Measurements from ENCODE around the gene NAV2. TPM values are rescaled to one million over a fixed set of nuclear protein-coding genes. Genes with fewer than 3 reads are reported as not detected.

The NAV2 gene
- total RNA-seq, 1 donor from 2014 or later, result 0.39 TPM

GRCh38 chr11:19788435-19788834 is 75.8 kb downstream of the NAV2 start:
- intact Hi-C loops (cut with micrococcal nuclease), result no loop called here
- no peak for DNase-seq (ENCODE audit: low spot score)
- no peaks in the 10 kb centered on the region for H3K36me3 Mint-ChIP-seq (ENCODE audit: low read depth)
- no peaks in the 10 kb centered on the region for H3K9me3 Mint-ChIP-seq
- H3K4me3 Mint-ChIP-seq (ENCODE audit: low read depth), result no peak overlapping the region
- no peak overlapping the region for H3K27ac Mint-ChIP-seq
- no peaks in the 10 kb centered on the region for H3K4me1 Mint-ChIP-seq (ENCODE audit: low read depth)
- H3K27me3 Mint-ChIP-seq (ENCODE audit: low read depth), result peaks cover 3% of the 10 kb centered on the region

- Mint-ChIP-seq H3K4me1 (ENCODE audit: low read depth) (no peaks in the 10 kb centered on the region), H3K9me3 (no peaks in the 10 kb centered on the region), H3K27me3 (ENCODE audit: low read depth) (peaks cover 3% of the 10 kb centered on the region), H3K4me3 (ENCODE audit: low read depth) (no peak overlapping the region), H3K27ac (no peak overlapping the region), H3K36me3 (ENCODE audit: low read depth) (no peaks in the 10 kb centered on the region)
- intact Hi-C loops (cut with micrococcal nuclease), result no loop called here
- DNase-seq (ENCODE audit: low spot score), result no peak
Observed at GRCh38 chr11:19789245-19789644, 76.6 kb downstream of the NAV2 start.

- no peak overlapping the region for H3K4me3 Mint-ChIP-seq (ENCODE audit: low read depth)
- intact Hi-C loops (cut with micrococcal nuclease), result no loop called here
- peaks cover 3% of the 10 kb centered on the region for H3K27me3 Mint-ChIP-seq (ENCODE audit: low read depth)
- H3K9me3 Mint-ChIP-seq, result no peaks in the 10 kb centered on the region
- no peaks in the 10 kb centered on the region for H3K4me1 Mint-ChIP-seq (ENCODE audit: low read depth)
- no peak for DNase-seq (ENCODE audit: low spot score)
- H3K27ac Mint-ChIP-seq, result no peak overlapping the region
- no peaks in the 10 kb centered on the region for H3K36me3 Mint-ChIP-seq (ENCODE audit: low read depth)
Observed at GRCh38 chr11:19789835-19790710, 77.4 kb downstream of the NAV2 start.

- Mint-ChIP-seq H3K9me3 (no peaks in the 10 kb centered on the region), H3K4me3 (ENCODE audit: low read depth) (no peak overlapping the region), H3K27ac (no peak overlapping the region), H3K27me3 (ENCODE audit: low read depth) (peaks cover 3% of the 10 kb centered on the region), H3K36me3 (ENCODE audit: low read depth) (no peaks in the 10 kb centered on the region), H3K4me1 (ENCODE audit: low read depth) (no peaks in the 10 kb centered on the region)
- no peak for DNase-seq (ENCODE audit: low spot score)
- intact Hi-C loops (cut with micrococcal nuclease), result no loop called here
Observed at GRCh38 chr11:19790831-19791552, 78.4 kb downstream of the NAV2 start.

GRCh38 chr11:19792510-19792909 is 79.9 kb downstream of the NAV2 start:
- H3K27ac Mint-ChIP-seq, result no peak overlapping the region
- no peaks in the 10 kb centered on the region for H3K4me1 Mint-ChIP-seq (ENCODE audit: low read depth)
- no peaks in the 10 kb centered on the region for H3K9me3 Mint-ChIP-seq
- no peak for DNase-seq (ENCODE audit: low spot score)
- H3K27me3 Mint-ChIP-seq (ENCODE audit: low read depth), result peaks cover 7% of the 10 kb centered on the region
- intact Hi-C loops (cut with micrococcal nuclease), result no loop called here
- no peaks in the 10 kb centered on the region for H3K36me3 Mint-ChIP-seq (ENCODE audit: low read depth)
- H3K4me3 Mint-ChIP-seq (ENCODE audit: low read depth), result no peak overlapping the region

- peaks cover 7% of the 10 kb centered on the region for H3K27me3 Mint-ChIP-seq (ENCODE audit: low read depth)
- no peaks in the 10 kb centered on the region for H3K9me3 Mint-ChIP-seq
- intact Hi-C loops (cut with micrococcal nuclease), result no loop called here
- no peak overlapping the region for H3K4me3 Mint-ChIP-seq (ENCODE audit: low read depth)
- no peaks in the 10 kb centered on the region for H3K36me3 Mint-ChIP-seq (ENCODE audit: low read depth)
- no peaks in the 10 kb centered on the region for H3K4me1 Mint-ChIP-seq (ENCODE audit: low read depth)
- no peak for DNase-seq (ENCODE audit: low spot score)
- no peak overlapping the region for H3K27ac Mint-ChIP-seq
Observed at GRCh38 chr11:19793326-19793725, 80.7 kb downstream of the NAV2 start.

GRCh38 chr11:19794161-19794560 is 81.5 kb downstream of the NAV2 start:
- intact Hi-C loops (cut with micrococcal nuclease), result no loop called here
- Mint-ChIP-seq H3K4me3 (ENCODE audit: low read depth) (no peak overlapping the region), H3K27me3 (ENCODE audit: low read depth) (peaks cover 4% of the 10 kb centered on the region), H3K4me1 (ENCODE audit: low read depth) (no peaks in the 10 kb centered on the region), H3K36me3 (ENCODE audit: low read depth) (no peaks in the 10 kb centered on the region), H3K27ac (no peak overlapping the region), H3K9me3 (no peaks in the 10 kb centered on the region)
- no peak for DNase-seq (ENCODE audit: low spot score)

GRCh38 chr11:19795082-19795481 is 82.4 kb downstream of the NAV2 start:
- no peak for DNase-seq (ENCODE audit: low spot score)
- Mint-ChIP-seq H3K27me3 (ENCODE audit: low read depth) (peaks cover 4% of the 10 kb centered on the region), H3K27ac (no peak overlapping the region), H3K4me3 (ENCODE audit: low read depth) (no peak overlapping the region), H3K36me3 (ENCODE audit: low read depth) (no peaks in the 10 kb centered on the region), H3K9me3 (no peaks in the 10 kb centered on the region), H3K4me1 (ENCODE audit: low read depth) (no peaks in the 10 kb centered on the region)
- intact Hi-C loops (cut with micrococcal nuclease), result no loop called here

- no peak overlapping the region for H3K4me3 Mint-ChIP-seq (ENCODE audit: low read depth)
- intact Hi-C loops (cut with micrococcal nuclease), result no loop called here
- no peaks in the 10 kb centered on the region for H3K9me3 Mint-ChIP-seq
- no peak for DNase-seq (ENCODE audit: low spot score)
- H3K27ac Mint-ChIP-seq, result no peak overlapping the region
- H3K36me3 Mint-ChIP-seq (ENCODE audit: low read depth), result no peaks in the 10 kb centered on the region
- H3K27me3 Mint-ChIP-seq (ENCODE audit: low read depth), result peaks cover 4% of the 10 kb centered on the region
- no peaks in the 10 kb centered on the region for H3K4me1 Mint-ChIP-seq (ENCODE audit: low read depth)
Observed at GRCh38 chr11:19800162-19800561, 87.5 kb downstream of the NAV2 start.

- Mint-ChIP-seq H3K9me3 (no peaks in the 10 kb centered on the region), H3K36me3 (ENCODE audit: low read depth) (no peaks in the 10 kb centered on the region), H3K4me3 (ENCODE audit: low read depth) (no peak overlapping the region), H3K4me1 (ENCODE audit: low read depth) (no peaks in the 10 kb centered on the region), H3K27me3 (ENCODE audit: low read depth) (peaks cover 4% of the 10 kb centered on the region), H3K27ac (no peak overlapping the region)
- no peak for DNase-seq (ENCODE audit: low spot score)
- intact Hi-C loops (cut with micrococcal nuclease), result no loop called here
Observed at GRCh38 chr11:19800714-19801519, 88.3 kb downstream of the NAV2 start.

- H3K27ac Mint-ChIP-seq, result no peak overlapping the region
- H3K9me3 Mint-ChIP-seq, result no peaks in the 10 kb centered on the region
- no peak for DNase-seq (ENCODE audit: low spot score)
- intact Hi-C loops (cut with micrococcal nuclease), result no loop called here
- H3K4me3 Mint-ChIP-seq (ENCODE audit: low read depth), result no peak overlapping the region
- no peaks in the 10 kb centered on the region for H3K4me1 Mint-ChIP-seq (ENCODE audit: low read depth)
- no peaks in the 10 kb centered on the region for H3K27me3 Mint-ChIP-seq (ENCODE audit: low read depth)
- H3K36me3 Mint-ChIP-seq (ENCODE audit: low read depth), result no peaks in the 10 kb centered on the region
Observed at GRCh38 chr11:19802773-19803293, 90.2 kb downstream of the NAV2 start.

GRCh38 chr11:19803506-19803998 is 90.9 kb downstream of the NAV2 start:
- no peak for DNase-seq (ENCODE audit: low spot score)
- no peaks in the 10 kb centered on the region for H3K4me1 Mint-ChIP-seq (ENCODE audit: low read depth)
- intact Hi-C loops (cut with micrococcal nuclease), result no loop called here

More at GRCh38 chr11:19803506-19803998, 90.9 kb downstream of the NAV2 start:
- peaks cover 2% of the 10 kb centered on the region for H3K27me3 Mint-ChIP-seq (ENCODE audit: low read depth)
- no peaks in the 10 kb centered on the region for H3K9me3 Mint-ChIP-seq
- no peak overlapping the region for H3K4me3 Mint-ChIP-seq (ENCODE audit: low read depth)
- no peaks in the 10 kb centered on the region for H3K36me3 Mint-ChIP-seq (ENCODE audit: low read depth)
- H3K27ac Mint-ChIP-seq, result no peak overlapping the region
